NCI-H2081 treated with DMSO at 0.1 percent for 48 hours (cell line): Measurements from ENCODE around the gene SCD5.

ENCODE experiments used
- DNase-seq: peaks from one replicate; lab custom pipeline; 2025; lab: John Stamatoyannopoulos, UW

SCD5 gene

GRCh38 chr4:82630079-82630478, 168.5 kb downstream of the SCD5 start:
- DNase-seq = no peak

GRCh38 chr4:82629238-82630000, 169.2 kb downstream of the SCD5 start:
- no peak for DNase-seq

GRCh38 chr4:82626251-82626868, 172.2 kb downstream of the SCD5 start:
- no peak for DNase-seq

GRCh38 chr4:82624819-82625218, 173.8 kb downstream of the SCD5 start:
- no peak for DNase-seq

- DNase-seq = no peak
Observed at GRCh38 chr4:82623121-82623683, 175.4 kb downstream of the SCD5 start.

- no peak for DNase-seq
Observed at GRCh38 chr4:82621251-82621650, 177.3 kb downstream of the SCD5 start.

GRCh38 chr4:82620126-82620735, 178.4 kb downstream of the SCD5 start:
- DNase-seq = no peak

- DNase-seq = no peak
Observed at GRCh38 chr4:82618103-82618720, 180.4 kb downstream of the SCD5 start.

GRCh38 chr4:82614838-82615449, 183.7 kb downstream of the SCD5 start:
- DNase-seq = no peak

- no peak for DNase-seq
Observed at GRCh38 chr4:82613121-82613520, 185.5 kb downstream of the SCD5 start.

GRCh38 chr4:82611982-82612381, 186.6 kb downstream of the SCD5 start:
- DNase-seq = no peak

- no peak for DNase-seq
Observed at GRCh38 chr4:82611527-82611926, 187.1 kb downstream of the SCD5 start.

GRCh38 chr4:82610041-82610440, 188.6 kb downstream of the SCD5 start:
- DNase-seq = no peak

GRCh38 chr4:82606622-82607021, 192.0 kb downstream of the SCD5 start:
- no peak for DNase-seq

- DNase-seq = no peak
Observed at GRCh38 chr4:82604522-82604921, 194.1 kb downstream of the SCD5 start.

GRCh38 chr4:82601242-82602015, 197.2 kb downstream of the SCD5 start:
- no peak for DNase-seq

GRCh38 chr4:82599336-82599735, 199.3 kb downstream of the SCD5 start:
- no peak for DNase-seq

- no peak for DNase-seq
Observed at GRCh38 chr4:82594456-82594855, 204.1 kb downstream of the SCD5 start.

GRCh38 chr4:82593411-82593810, 205.2 kb downstream of the SCD5 start:
- DNase-seq = no peak

- DNase-seq = no peak
Observed at GRCh38 chr4:82592639-82593038, 206.0 kb downstream of the SCD5 start.

GRCh38 chr4:82591592-82591991, 207.0 kb downstream of the SCD5 start:
- no peak for DNase-seq
